NB4 (cell line): ENCODE results near the gene SCRN2.

ENCODE experiments used
- MAX ChIP-seq: IDR thresholded peaks from 2 replicates; pipeline ENCODE4 v1.6.1; 2011; ENCODE audit warnings: low read depth, low read length
- MYC ChIP-seq: IDR thresholded peaks from 2 replicates; pipeline ENCODE4 v1.6.1; 2011; ENCODE audit warnings: low read depth, low read length
- POLR2A ChIP-seq: IDR thresholded peaks from 2 replicates; pipeline ENCODE4 v1.6.1; 2011; ENCODE audit warnings: mild to moderate bottlenecking; ENCODE audit not compliant: insufficient read length; ENCODE audit errors: extremely low read depth
- TF ChIP-seq, protein P1 (sequence below): IDR thresholded peaks from one replicate; pipeline ENCODE4 v1.5.1; 2012; ENCODE audit warnings: low read depth, low read length

DNA sequence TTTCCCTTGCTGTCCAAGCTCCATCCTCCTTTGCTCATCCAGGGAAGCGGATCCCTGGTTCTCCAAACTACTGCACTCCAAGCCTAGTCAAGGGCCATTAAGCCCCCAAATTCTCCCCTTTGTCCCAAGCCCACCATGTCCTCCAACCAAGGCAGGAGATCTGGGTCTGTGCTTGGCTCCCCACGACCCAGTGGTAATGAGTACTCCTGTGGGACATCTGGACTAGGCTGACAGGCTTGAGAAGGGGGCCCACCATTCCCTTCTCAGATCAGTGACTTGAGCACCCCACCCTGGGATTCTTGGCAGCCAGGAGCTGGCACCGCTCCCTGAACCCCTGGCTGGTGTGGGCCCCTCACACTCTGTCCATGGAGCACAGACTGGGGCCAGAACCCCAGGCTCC is 36.6 kb downstream of the SCRN2 start:
- TF ChIP-seq MAX (no peak), MYC (no peak), POLR2A (no peak)
- TF ChIP-seq, protein P1, sequence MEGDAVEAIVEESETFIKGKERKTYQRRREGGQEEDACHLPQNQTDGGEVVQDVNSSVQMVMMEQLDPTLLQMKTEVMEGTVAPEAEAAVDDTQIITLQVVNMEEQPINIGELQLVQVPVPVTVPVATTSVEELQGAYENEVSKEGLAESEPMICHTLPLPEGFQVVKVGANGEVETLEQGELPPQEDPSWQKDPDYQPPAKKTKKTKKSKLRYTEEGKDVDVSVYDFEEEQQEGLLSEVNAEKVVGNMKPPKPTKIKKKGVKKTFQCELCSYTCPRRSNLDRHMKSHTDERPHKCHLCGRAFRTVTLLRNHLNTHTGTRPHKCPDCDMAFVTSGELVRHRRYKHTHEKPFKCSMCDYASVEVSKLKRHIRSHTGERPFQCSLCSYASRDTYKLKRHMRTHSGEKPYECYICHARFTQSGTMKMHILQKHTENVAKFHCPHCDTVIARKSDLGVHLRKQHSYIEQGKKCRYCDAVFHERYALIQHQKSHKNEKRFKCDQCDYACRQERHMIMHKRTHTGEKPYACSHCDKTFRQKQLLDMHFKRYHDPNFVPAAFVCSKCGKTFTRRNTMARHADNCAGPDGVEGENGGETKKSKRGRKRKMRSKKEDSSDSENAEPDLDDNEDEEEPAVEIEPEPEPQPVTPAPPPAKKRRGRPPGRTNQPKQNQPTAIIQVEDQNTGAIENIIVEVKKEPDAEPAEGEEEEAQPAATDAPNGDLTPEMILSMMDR: no peak
